ENCODE data around the gene KCTD8.

KCTD8 gene

DNA sequence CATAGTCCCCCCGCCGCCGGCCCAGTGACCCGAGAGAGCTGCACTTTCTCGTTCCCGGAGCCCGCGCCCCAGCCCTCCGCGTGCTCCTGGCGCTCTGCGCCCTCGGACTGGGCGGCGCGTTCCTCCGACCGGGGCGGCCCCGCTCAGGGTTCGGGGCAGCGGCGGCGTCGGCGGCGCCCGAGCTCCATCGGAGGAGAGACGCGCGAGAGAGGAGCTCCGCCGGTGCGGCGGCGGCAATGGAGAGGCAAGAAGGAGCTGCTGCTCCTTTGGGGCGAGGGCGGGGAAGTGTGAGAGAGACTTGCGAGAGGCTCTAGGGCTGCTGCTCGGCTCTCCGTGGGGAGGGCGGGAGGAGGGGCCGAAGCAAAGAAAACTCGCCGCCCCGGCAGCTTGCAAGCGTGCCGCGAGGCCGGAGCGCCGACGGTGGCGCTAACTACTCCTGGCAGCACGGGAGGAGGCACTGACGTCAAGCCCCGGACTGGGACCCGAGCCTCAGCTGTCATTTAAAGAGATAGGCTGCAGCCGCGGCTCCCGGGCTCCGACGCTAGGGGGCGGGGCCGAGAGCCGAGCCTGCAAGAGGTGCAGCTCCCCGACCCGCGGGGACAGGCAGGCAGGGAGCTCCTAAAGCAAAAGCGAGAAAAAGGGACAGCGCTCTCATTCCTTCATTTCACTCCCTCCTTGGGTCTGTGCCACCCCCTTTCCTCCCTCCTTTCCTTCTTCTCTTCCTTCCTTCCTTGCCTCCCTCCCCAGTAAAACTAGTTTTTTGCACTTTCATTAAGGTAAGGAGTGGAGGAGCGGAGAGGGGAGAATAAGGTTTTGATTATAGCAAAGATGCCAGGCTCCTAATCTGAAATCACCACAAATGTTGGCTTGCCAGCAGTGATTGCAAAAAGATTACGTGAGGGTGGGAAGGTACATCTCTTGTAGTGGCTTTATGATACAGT lies at the start of gene KCTD8:
Gene KCTD8, minus strand, starts transcription at position 289 of the 941 bp plus-strand sequence.
- peak; percentile 4 for DNase-seq

DNA sequence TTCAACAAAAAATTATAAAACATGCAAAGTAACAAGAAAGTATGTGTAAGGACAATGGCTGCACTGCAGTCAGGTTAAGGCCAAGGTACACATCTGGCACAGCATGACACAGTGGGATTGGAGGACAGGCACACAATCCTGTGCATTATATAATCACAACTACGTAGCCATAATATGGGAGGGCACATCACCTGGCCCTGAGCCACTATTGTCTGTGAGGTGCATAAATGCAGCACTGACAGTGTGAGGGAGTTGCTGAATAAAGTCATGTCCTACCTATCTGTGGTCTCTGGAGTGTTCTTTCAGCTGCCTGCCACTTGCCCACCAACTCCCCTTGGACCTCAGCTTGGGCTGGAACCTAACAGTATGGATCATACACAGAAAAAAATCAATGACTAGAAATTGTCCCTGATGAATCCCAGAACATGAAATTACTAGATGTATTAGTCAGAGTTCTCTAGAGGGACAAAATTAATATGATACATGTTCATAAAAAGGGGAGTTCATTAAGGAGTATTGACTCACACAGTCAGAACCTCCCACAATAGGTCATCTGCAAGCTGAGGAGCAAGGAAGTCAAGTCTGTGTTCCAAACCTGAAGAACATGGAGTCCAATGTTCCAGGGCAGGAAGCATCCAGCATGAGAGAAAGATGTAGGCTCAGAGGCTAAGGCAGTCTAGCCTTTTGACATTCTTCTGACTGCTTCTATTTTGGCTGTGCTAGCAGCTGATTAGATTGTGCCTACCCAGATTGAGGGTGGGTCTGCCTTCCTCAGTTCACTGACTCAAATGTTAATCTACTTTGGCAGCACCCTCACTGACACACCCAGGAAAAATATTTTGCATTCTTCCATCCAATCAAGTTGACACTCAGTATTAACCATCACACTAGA lies 46.4 kb upstream of the KCTD8 start:
- DNase-seq: no peak

DNA sequence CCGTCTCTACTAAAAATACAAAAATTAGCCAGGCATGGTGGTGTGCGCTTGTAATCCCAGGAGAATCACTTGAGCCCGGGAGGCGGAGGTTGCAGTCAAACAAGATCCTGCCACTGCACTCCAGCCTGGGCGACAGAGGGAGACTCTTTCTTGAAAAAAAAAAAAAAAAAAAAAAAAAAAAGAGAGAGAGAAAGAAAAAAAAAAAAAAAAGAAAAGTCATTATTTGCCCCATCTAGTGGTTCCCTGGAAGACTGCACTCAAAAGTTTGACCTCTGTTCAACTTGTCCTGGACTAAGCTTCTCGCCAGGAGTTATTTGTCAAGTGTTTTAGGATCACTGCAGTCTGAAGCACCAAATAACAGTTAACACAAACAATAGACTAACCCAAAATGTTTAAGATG lies 45.3 kb upstream of the KCTD8 start:
- DNase-seq: no peak

DNA sequence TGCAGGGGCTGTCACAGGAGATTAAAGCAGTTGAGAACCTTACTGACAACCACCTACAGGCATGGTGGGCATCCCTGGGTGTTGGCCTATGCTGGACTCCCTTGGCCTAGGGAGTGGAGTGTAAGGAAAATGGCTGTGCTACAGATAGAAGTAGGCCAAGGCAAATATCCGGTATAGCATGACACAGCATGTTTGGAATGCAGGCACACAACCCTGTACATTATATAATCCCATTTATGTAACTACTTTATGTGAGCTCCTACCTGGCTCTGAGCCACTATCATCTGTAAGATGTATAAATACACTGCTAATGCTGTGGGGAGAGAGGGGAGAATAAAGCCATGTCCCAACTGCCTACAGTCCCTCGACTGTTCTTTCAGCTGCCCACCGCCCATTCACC lies 38.7 kb upstream of the KCTD8 start:
- no peak for DNase-seq

DNA sequence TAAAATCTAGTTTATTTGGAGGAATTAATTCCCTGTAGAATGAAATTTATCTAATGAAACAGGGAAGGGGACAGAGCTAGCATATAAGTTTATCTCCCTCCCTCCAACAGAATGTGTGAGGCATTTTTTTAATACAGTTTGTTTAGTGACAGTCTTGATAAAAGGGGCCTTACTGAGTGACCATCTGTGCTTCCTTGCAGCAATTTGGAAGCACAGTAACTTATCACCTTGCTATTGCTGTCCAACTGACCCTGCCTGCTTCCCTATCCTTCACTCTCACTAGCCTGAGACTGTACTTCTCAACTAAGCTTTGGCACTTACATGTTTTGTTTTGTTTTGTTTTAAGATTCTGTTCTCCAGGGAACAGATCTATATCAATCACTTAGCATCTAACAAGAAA lies 31.1 kb upstream of the KCTD8 start:
- DNase-seq: no peak

DNA sequence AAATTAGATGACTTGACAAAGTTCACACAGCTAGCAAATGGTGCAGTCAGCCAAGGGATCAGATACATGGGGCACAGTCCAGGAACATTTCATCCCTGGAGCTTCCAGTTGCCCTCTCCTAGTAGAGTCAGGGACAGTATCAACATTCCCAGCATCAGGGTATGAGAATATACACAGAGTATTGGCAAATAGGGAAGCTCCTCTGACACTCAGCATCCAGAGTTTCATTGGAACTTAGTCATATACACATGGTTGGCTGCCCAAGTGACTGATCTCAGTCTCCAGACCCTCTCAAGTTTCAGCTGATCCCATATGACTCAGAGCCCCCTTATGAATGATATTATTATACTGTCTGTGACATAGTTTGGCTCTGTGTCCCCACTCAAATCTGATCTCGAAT lies 13.7 kb upstream of the KCTD8 start:
- DNase-seq: no peak

DNA sequence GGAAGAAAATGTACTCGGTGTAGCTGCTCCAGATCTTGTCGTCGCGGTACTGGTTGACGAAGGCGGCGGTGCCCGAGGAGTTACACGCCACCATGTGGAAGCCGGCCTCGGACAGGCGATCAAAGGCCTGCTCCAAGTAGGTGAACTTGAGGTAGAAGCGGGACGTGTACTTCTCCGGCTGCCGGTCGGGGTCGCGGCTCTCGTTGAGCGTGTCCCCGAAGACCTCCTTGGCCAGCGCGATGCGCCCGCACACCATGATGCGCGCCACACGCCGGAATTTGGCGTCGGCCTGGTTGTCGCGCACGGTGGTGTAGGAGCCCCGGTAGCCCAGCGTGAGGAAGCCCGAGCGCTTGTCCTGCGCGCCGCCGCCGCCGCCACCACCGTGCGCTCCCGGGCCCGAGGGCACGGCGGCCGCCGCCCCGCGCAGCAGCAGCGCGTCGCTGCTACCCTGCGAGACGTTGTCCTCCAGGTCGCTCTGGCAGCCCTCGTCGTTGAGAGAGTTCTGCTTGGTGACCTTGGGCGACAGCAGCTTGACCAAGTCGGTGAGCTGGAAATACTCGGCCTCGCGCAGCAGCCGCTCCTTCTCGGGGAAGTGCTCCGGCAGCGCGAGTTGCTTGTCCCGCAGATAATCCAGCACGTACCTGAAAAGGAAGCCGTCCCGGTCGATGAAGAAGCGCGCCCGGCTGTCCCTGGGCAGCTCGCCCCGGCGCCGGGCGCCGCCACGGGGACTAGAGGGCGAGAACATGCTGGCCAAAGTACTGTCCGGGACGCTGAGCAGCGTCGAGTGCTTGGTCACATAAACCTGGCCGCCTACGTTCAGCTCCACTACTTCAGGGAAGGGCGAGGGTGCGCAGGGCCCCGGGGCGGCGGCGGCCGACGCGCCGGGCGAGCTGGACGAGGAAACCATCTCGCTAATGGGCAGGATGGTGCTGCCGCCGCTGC lies 775 bp downstream of the KCTD8 start:
- DNase-seq: no peak

DNA sequence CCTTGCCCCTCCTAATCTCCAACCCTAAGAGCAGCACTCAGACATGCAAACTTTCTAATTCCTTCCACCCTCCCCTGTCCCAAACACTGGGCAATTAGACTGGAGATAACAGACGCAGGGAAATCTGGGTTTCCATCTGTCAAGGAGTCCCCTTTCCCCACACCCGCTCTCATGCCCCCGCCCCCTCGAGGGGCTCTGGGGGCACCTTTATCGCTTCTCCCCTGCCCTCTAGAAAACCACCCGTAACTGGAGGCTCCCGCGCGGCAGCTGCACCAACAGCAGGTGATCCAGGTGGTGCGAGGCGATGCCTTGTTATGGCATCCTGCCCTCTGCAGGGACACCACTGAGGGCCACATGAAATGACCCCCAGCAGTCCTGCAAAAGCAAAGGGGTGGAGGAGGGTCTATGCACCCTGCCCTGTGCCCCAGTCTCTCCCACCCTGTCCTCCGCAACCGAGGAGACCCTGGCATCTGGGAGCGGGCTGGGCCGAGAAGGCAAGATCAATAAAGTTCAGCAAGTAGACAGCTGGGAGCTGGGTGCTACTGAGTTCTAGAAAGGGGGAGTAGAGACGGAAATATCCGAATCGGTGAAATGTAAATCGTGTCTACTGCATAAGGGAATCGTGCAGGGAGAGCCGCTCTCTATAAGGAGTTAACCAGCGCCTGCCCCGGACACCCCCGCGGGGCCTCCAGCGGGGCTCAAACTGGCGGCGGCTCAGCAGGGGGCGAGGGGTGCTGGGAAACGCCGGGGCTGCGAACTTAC lies 1.6 kb downstream of the KCTD8 start:
- no peak for DNase-seq

DNA sequence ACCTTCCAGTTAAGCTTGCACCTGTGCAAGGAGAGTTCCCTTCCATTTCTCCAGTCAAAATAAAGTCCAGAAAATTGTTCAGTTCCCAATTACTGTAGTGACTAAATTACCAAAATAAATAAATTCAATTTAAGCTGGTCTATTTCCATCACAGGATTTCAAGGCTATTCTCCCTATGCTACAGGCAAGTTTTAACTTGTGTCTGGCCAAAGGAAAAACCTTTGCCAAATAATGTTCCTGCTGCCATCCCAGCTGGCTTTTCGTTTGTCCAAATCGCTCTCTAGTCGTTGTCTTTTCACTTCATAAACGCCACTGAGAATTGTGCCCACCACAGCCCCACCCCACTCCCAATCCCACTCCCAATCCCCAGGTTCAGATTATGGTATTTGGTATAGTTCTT lies 2.4 kb downstream of the KCTD8 start:
- no peak for DNase-seq

DNA sequence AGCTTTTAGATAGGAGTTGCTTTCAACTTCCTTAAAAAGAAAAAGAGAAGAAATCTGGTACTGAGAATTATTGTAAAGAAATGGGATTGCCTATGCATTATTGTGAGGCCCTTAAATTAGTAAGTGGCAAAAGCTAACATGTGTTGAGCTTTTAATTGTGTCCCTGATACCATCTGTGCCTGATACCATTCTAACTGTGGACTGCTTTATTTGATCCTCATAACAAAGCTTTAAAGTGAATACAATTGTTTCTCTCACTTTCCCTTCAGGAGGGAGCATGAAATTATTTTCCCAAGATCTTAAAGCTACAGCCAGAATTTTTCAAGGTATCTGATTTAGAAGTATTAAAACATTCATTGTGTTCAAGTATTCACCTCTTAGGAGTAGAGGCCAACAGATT lies 9.9 kb downstream of the KCTD8 start:
- DNase-seq: no peak

DNA sequence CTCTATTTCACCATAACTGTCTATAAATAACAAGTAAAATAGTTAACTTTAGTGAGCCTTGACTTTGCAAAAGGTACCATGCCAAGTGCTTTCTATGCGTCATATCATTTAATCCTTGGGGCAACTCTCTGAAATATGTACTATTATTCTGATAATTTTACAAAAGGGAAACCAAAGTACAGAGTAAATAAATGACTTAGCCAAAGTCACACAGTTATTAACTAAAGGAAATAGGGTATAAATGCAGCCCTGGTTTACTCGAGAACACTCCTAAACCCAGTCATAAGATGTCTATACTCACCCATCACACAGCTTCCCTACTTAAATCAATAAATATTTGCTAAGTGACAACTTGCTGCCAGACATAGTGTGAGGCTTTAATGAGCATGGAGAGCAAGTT lies 14.4 kb downstream of the KCTD8 start:
- no peak for DNase-seq

DNA sequence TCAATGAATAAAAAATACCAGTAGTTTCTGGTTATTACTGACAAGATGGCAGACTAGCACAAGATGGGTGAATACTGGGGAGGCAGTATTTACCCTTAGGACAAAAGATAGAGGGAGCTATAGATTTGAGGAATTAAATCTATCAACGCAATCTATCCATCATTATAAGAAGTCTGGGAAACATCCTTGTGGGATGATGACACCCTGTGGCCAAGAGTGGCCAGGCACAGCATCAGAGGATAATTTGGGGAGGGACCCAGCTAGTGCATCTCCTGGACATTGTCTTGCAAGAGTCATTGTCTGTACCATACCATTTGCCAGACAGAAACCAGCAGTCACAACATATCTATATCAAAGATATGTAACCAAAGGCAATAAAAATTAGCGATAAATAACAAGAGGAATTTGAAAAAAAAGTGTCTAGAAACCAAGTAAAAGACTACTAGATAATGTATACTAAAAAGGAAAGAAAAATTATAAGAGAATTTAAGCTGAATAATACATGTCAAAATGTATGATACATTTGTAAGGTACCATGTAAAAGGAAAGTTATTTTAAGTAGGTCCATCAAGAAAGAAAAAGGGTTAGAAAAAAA lies 22.9 kb downstream of the KCTD8 start:
- DNase-seq: no peak

DNA sequence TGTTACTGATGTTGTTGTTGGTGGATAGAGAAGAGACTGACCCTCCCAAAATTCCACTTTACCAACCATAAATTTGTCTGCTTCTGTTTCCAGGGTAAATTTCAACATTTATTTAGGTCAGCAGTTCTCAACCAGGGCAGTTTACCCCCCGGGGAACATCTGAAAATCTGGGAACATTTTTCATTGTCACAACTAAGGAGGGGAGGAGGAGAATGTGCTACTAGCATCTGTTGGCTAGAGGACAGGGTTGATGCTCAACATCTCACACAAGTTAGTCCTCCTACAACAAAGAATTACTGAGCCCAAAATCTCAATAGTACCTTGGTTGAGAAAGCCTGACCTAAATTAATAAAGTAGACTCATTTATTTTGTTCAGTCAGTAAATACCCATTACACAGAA lies 25.7 kb downstream of the KCTD8 start:
- DNase-seq: no peak

DNA sequence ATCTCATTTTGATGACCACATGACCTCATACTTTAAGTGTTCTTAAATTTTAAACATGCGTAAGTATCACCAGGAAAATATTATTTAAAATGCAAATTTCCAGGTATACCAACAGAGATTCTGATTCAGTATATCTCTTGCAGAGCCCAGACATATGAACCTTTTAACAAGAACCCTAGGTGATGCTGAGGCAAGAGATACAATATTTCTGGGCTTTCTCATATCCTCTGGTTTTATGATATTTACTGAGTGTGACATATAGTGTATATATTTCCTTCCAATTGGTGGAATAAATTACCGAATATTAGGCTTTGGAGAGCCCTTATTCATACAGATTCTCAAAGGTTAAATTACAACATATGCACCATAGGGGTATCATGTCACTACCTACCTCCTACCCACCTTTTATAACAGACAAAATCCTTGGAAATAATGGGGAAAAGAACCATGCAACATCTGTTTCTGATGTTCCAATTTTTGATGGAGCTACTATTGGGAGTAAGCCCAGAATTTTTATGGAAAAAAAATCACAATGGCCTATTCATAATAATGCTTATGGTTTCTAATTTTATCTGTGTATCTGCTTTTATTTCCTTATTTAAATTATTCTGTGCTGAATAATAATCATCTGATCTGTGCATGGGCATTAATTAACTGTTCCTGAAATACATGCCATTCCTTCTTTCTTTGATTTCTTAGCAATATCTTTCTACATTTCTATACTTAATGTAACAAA lies 27.1 kb downstream of the KCTD8 start:
- DNase-seq: no peak

DNA sequence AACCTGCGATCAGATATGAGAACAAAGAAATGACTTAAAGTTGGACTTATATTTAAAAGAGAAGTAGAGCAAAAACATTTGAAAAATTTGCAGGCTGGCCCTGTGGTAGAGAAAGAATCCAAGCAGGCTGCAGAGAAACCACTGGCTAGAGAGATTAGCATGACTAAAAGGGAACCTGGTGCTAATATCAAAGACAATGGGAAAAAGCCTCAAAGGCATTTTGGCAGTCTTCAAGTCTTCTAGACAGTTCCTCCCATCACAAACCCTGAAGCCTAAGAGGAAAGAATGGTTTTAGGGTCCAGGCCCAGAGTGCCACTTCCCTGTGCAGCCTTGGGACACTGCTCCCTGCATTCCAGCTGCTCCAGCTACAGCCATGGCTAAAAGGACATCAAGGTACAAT lies 33.4 kb downstream of the KCTD8 start:
- DNase-seq: no peak

DNA sequence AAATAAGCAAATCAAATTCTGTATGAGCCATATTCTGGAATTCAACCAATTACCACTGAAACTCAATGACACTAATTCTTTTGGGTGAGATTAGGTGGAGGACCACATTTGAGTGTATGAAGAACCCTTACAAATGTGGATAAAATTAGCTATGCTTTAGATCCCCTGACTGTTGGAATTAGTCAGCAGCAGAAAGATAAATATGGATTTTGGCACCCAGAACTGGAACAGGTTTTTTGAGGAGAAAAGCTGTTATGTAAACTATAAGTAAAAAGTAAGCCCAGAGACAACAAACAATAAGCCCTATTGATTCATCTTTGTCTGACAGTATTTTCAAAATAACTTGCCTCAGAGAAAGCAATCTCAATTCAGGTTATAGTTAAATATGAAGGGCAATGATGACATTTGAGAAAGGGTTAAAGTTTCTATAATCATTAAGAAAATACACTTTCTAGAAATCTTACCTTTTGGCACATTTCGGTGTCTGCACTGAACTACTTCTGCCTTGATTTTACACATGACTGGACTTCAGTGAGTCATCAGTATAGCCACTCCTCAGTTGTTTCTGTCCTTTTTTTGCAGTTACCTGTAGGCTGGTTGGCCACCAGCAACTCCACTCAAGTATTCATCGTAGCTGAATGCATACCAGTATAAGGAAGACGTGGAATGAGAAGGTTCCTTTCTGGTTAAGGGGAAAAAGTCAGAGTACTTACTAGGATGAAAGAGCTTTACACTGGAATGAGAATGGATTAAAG lies 80.0 kb downstream of the KCTD8 start:
- no peak for DNase-seq

DNA sequence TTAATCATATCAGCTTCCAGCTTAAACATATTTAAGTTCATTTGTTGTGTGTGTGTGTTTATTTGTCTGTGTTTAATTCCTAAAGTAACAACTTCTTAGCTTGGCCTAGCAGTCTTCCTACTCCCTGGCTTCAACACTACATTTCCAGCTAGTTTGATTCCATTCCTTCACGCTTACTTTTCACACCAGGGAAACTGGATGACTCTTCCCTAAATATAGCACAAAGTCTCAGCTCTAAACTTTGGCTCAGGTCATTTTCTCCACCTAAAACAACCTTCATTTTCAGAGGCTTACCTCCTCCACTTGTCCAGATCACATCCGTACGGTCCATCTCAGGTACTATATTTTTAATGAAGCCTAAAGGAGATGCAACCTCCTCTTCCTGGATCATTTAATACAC lies 94.4 kb downstream of the KCTD8 start:
- no peak for DNase-seq

DNA sequence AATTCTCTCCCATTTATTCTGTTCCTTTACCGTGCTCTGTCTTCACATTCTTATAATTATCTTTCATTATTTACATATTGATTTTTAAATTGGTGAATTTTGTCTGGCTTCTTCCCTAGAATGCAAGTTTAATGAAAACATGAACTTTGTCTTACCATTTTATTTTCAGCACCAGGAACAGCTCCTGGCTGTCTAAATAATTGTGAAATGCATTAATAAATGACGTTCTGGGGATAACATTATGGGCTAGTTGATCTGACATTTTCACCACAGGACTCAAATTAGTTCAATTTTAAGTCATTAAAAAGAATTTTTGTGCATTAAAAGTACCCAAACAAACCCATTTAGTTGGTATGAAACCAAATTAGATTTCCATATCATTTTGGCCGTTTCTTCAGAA lies 97.5 kb downstream of the KCTD8 start:
- no peak for DNase-seq

DNA sequence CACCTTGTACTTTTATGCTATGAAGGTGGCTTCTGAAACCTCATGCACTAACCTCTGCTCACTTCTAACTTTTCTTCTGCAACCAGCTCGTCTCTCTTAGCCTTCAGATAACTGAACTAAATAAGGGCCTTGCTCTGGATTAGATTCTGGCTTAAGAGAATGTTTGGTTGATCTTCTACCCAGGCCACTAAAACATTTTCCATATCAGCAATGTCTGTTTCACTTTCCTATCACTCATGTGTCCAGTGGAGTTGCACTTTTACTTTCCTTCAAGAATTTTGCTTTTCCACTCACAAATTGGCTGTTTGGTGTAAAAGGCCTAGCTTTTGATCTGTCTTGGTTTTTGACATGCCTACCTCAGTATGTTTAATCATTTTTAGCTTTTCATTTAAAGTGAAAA lies 105.8 kb downstream of the KCTD8 start:
- DNase-seq: no peak

DNA sequence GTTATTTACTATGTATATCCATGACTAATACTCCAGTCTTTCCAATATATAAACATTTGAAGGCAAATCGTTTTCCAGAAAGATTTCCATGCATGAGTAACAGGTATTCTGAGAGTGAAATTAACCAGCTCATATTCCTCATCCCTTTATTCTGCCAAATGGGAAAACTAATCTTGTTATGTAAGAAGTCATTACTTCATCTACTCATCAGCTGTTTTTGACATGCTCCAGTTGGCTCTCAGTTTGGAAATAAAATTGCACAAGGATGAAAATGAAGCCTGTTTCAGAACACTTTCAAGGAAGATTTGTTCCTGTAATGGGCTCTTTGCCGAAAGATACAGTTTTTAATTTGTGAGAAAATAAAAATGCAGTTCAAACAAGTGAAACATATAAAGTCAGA lies 121.9 kb downstream of the KCTD8 start:
- DNase-seq: no peak
